GM12872 (cell line): ENCODE results near the gene CNOT1.

Source experiments
- CTCF ChIP-seq: IDR thresholded peaks from 3 replicates; pipeline ENCODE4 v1.5.1; 2011; ENCODE audit warnings: low read depth, mild to moderate bottlenecking, low read length, moderate library complexity; ENCODE audit not compliant: insufficient read depth

Gene CNOT1

GRCh38 chr16:58636466-58636865 is 6.8 kb upstream of the CNOT1 start:
- TF ChIP-seq CTCF = no peak

GRCh38 chr16:58635502-58635901 is 5.9 kb upstream of the CNOT1 start:
- TF ChIP-seq CTCF = no peak

GRCh38 chr16:58634265-58634802 is 4.7 kb upstream of the CNOT1 start:
- no peak for TF ChIP-seq CTCF

- no peak for TF ChIP-seq CTCF
Measured at GRCh38 chr16:58628845-58629732, 537 bp downstream of the CNOT1 start.

GRCh38 chr16:58624209-58624608 is 5.4 kb downstream of the CNOT1 start:
- no peak for TF ChIP-seq CTCF

- no peak for TF ChIP-seq CTCF
Measured at GRCh38 chr16:58620396-58620795, 9.2 kb downstream of the CNOT1 start.

GRCh38 chr16:58615280-58615679 is 14.3 kb downstream of the CNOT1 start:
- TF ChIP-seq CTCF = no peak
